ENCODE results near the gene NDUFS4. TPM values are rescaled to one million over a fixed set of nuclear protein-coding genes. Genes with fewer than 3 reads are reported as not detected.

NDUFS4 gene
- total and polyA plus RNA-seq, 12 donors: 40.3 to 268 (median 213) TPM

DNA sequence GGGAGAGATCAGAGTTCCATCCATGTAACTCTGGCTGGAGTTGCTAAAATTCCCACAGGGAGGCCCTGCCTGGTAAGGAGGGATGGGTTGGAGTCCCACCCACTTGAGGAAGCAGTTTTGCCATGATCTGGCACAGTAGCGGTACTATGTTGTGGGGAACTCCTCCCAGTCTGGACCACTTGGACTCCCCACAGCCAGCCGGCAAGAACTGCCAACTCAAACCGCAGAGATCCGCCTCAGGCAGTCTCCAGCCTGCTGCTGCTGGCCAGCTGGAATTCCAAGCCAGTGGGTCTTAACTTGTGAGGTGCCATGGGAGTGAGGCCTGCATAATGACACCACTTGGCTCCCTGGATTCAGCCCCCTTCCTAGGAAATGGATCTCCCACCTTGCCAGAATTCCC, 151.9 kb downstream of the NDUFS4 start:
- peaks cover 0 to 53% (median 10%) of the 10 kb centered on the region in 11 donors for H3K9me3 ChIP-seq
- H3K36me3 ChIP-seq: no peaks in the 10 kb centered on the region
- WGBS, 2 donors: 94 to 96% methylated on average over 4 of the region's 4 CpGs
- TF ChIP-seq, protein P1, sequence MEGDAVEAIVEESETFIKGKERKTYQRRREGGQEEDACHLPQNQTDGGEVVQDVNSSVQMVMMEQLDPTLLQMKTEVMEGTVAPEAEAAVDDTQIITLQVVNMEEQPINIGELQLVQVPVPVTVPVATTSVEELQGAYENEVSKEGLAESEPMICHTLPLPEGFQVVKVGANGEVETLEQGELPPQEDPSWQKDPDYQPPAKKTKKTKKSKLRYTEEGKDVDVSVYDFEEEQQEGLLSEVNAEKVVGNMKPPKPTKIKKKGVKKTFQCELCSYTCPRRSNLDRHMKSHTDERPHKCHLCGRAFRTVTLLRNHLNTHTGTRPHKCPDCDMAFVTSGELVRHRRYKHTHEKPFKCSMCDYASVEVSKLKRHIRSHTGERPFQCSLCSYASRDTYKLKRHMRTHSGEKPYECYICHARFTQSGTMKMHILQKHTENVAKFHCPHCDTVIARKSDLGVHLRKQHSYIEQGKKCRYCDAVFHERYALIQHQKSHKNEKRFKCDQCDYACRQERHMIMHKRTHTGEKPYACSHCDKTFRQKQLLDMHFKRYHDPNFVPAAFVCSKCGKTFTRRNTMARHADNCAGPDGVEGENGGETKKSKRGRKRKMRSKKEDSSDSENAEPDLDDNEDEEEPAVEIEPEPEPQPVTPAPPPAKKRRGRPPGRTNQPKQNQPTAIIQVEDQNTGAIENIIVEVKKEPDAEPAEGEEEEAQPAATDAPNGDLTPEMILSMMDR (IDR thresholded peaks at IDR 0.05): no peak
- intact Hi-C loops (cut with DNase I): no loop called here
- no peak overlapping the region for H3K27ac ChIP-seq
- no peaks in the 10 kb centered on the region for H3K27me3 ChIP-seq
- DNase-seq: no peak
- no peak for ATAC-seq
- no peak overlapping the region for H3K4me3 ChIP-seq
- H3K4me1 ChIP-seq: no peaks in the 10 kb centered on the region

DNA sequence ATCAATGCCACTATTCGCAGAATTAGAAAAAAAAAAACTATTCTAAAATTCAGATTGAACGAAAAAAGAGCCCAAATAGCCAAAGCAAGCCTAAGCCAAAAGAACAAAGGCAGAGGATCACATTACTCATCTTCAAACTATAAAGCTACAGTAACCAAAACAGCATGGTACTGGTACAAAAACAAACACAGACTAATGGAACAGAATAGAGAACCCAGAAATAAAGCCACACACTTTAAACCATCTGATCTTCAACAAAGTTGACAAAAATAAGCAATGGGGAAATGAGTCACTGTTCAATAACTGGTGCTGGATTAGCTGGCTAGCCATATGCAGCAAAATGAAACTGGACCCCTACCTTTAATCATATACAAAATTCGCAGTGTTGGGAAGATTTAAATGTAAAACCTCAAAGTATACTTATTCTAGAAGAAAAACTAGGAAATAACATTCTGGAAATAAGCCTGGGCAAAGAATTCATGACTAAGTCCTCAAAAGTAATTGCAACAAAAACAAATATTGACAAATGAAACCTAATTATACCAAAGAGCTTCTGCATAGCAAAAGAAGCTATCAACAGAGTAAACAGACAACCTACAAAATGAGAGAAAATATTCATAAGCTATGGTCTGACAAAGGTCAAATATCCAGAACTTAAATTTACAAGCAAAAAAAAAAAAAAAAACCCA, 153.7 kb downstream of the NDUFS4 start:
- H3K27ac ChIP-seq: no peak overlapping the region
- intact Hi-C loops (cut with DNase I): no loop called here
- TF ChIP-seq, protein P1 (IDR thresholded peaks at IDR 0.05): no peak
- H3K27me3 ChIP-seq: no peaks in the 10 kb centered on the region
- DNase-seq (no peak), ATAC-seq (no peak)
- WGBS, 2 donors: 83 to 85% methylated on average over 3 of the region's 3 CpGs
- no peaks in the 10 kb centered on the region for H3K4me1 ChIP-seq
- H3K9me3 ChIP-seq: peaks cover 0 to 43% (median 10%) of the 10 kb centered on the region in 11 donors
- H3K36me3 ChIP-seq: no peaks in the 10 kb centered on the region
- H3K4me3 ChIP-seq: no peak overlapping the region

DNA sequence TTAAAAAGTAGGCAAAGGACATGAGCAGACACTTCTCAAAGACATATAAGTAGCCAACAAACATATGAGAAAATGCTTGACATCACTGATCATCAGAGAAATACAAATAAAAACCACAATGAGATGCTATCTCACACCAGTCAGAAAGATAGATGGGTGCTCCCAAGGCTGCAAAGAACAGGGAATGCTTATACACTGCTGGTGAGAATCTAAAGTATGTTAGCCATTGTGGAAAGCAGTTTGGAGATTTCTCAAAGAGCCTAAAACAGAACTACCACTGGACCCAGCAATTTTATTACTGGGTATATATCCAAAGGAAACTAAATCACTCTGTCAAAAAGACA, 154.2 kb downstream of the NDUFS4 start:
- intact Hi-C loops (cut with DNase I): no loop called here
- Histone ChIP-seq H3K4me3 (no peak overlapping the region), H3K27me3 (no peaks in the 10 kb centered on the region), H3K9me3 (peaks cover 0 to 42% (median 8%) of the 10 kb centered on the region in 11 donors), H3K36me3 (no peaks in the 10 kb centered on the region), H3K27ac (no peak overlapping the region), H3K4me1 (no peaks in the 10 kb centered on the region)
- no peak for DNase-seq
- TF ChIP-seq, protein P1 (IDR thresholded peaks at IDR 0.05): no peak
- no peak for ATAC-seq

DNA sequence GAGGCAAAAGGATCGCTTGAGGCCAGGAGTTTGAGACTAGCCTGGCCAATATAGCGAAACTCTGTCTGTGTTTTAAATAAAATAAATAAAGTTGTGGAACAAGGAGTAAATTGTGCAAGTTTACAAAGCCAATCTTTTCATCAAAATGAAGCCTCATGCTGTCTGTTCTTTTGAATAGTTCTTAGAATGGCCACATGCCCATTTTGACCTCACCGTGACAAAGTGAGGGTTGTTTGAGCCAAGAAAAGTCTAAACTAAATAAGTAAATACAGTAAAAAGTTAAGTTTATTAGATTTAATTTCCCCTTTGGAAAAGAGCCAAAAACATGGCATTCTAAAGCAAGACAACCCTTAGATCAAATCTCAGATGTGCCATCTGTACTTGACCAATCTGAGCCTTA, 165.7 kb downstream of the NDUFS4 start:
- intact Hi-C loops (cut with DNase I): no loop called here
- DNase-seq: no peak
- no peak overlapping the region for H3K4me3 ChIP-seq
- no peak for ATAC-seq
- no peaks in the 10 kb centered on the region for H3K36me3 ChIP-seq
- TF ChIP-seq, protein P1 (IDR thresholded peaks at IDR 0.05): no peak
- H3K27me3 ChIP-seq: no peaks in the 10 kb centered on the region
- H3K9me3 ChIP-seq: peaks cover 0 to 6% (median 0%) of the 10 kb centered on the region in 11 donors
- WGBS, 2 donors: 78 to 86% methylated on average over 3 of the region's 3 CpGs
- H3K27ac ChIP-seq: no peak overlapping the region
- H3K4me1 ChIP-seq: no peaks in the 10 kb centered on the region
